Activated naive CD4-positive, alpha-beta T cell treated with Interleukin-2 at 50 U/mL for 16 hours (primary cell): Measurements from ENCODE around the gene PSMB5.

Source experiments
- DNase-seq: peaks from one replicate; pipeline ENCODE4 v3.0.0-alpha.2; 2020

PSMB5 gene

DNA sequence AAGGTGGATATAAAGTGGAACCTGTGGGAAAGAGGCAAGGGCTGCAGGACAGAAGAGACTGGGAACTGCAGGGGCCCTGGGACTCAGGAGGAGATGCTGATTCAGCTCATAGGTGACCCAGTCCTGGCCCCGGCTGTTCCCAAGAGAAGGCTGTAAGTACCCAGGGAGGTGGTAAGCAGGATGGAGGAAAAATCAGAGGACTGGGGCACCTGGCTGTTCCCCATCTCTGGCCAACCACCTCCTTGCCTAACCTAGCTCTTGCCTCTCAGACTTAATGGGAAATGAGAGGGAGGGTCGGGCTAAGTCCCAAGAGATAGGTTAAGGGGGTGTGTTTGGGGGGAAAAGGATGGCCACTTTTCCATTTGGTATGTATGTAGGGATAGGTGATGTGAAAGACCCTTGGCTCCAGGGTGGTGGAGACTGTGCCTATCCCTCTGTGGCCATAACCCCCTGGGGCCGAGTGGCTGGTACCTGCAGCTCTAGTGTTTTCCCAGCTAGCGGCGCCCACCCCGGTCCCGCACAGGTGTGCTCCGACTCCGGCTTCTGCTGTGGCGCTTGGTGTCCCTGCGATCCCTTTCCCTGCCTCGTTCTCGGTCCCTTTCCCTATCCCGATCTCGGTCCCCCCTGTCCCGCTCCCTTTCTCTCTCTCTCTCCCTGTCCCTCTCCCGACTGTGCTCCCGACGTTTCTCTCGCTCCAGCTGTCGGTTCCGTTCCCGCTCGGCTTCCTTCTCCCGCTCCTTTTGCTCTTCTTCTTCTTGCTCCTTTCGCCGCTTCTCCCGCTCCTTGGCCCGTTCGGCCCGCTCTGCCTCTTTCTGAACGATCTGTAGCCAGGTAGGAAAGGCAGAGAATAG lies 24.2 kb upstream of the PSMB5 start:
- no peak for DNase-seq

DNA sequence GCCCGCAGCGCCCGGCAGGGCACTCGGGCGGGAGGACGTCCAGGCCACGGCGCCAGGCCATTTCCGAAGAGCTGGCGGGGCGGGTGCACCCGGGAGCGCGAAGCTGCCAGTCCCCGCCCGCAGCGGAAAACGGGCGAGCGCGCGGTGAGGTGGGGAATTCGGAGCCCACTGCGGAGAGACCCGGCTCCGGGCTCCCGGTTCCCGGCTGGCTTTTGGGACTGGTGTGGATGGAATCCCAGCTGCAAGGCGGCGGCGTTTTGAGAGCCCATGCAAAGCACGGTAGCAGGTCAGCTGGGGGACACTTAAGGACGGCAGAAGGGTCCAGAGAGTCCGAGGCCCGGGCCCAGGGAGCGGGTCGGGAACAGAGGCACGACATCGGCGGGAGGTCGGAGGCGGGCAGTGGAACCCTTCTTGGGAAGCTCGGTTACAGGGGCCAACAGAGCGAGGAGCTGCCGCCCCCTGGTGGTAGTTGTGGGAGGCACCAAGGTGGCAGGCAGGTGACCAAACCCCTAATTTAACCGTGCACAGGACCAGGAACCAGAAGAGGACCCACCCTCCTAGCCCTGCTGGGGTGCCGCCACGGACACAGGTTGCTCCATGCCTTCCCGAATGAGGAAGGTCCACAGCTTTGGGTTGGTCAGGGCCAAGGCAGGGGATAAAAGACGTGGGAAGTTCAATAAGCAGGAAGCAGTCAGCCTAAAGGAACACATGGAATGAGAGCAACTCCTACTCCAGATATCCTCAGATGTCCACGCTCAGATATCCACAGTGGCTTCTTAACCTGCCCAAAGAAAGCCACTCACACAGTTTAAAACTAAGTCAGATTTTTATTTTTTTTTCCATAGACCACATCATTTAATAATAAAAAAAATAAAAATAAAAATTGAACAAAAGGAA lies 23.3 kb upstream of the PSMB5 start:
- DNase-seq: peak; percentile 87

DNA sequence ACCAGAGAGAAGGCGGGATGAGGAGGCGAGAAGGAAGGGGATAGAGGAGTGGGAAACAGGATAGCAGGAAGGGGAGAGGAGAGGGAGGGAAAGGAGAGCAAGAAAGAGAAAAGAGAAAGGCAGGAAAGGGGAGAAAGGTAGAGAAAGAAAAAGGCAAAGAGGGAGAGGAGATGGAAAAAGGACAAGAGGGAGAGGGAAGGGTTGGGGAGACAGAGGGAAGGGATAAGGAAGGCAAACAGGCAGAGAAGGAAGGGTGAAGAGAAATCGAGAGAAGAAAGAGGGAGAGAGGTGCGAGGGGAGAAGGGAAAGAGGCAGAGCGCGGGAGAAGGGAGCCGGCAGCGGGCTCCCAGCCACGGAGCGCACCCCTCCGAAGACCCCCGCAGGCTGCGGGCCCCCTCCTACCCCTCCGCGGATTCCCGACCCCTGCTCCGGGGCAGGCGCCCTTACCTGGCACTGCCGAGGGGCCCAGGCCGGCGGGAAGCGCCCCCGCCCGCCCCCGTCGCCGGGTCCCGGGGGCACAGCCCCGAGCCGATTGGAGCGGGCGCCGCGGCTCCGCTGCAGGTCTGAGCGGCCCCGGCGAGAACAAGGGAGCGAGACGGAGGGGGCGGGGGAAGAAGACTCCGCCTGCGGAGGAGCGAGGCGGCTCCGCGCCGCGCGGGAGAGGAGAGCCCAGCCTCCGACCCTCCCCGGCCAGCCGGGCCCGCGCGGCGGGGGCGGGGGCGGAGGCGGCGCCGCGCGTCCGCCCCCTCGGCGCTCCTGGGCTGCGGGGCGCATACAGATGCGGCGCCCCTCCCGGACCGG lies 22.5 kb upstream of the PSMB5 start, which contains the start of gene CDH24:
Gene CDH24, minus strand, starts transcription at position 565 of the 801 bp plus-strand sequence. CDS start 1,787 bp downstream, outside the sequence.
- peak; percentile 75 for DNase-seq

- peak; percentile 75 for DNase-seq
Measured at GRCh38 chr14:23056145-23056955, 21.6 kb upstream of the PSMB5 start.

DNA sequence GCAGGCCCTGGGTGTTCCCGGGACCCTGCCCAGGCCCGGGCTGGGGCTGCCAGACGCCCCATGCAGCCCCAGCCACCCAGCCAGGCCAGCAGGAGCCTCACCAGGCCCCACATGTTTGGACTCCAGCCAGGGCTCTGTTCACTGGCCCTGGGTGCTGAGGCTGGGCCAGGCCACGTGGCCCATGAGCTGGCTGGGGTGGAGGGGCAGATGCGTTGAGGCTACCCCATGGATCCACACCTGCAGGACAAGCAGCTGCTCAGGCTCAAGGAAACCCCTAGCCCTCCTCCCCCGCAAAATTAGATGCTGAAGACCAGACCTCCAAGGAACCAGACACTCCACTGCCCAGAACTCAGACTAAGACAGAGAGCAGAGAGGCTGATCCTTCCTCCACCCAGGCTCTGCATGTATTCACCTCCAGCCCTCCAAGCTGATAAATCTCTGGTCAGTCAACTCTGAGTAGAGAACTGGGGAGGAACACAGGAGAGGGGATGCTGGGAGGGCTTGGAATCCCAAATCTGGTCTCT lies 21.0 kb upstream of the PSMB5 start:
- DNase-seq: no peak

DNA sequence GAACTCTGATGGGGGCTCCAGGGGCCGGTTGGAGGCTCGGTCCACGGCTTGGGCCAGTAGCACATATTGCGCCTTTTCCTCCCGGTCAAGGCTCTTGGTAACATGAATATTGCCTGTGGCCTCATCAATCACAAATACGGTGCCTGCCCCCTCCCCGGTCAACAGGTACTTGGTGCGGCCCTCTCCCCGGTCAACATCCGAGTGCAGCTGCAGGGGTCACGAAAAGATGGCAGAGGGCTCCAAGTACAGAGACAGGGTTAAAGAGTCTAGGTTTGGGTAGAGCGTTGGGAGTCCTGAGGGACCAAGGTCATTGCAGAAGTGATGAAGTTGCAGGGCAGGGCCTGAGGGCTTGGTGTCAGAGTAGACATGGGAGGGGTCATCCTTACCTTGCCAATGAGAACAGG lies 20.4 kb upstream of the PSMB5 start:
- DNase-seq: no peak

GRCh38 chr14:23054000-23054811 lies 19.5 kb upstream of the PSMB5 start:
- peak; percentile 22 for DNase-seq

DNA sequence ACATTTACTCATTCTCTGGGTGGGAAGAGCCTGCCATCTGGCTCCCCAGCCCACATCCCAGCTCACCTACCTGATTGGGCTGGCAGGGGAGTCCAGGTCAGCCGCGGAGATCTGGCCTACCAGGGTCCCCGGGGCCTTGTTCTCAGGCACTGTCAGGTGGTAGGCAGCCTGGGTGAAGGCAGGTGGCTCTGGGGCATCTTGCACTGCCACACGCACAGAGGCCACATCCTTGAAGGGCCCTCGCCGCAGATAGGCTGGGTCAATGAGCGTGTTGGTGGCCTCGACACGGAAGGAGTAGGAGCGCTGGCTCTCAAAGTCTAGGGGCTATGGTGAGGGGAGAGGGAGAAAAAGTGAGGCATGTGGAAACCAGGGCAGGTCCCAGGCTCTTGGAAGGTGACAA lies 18.7 kb upstream of the PSMB5 start:
- no peak for DNase-seq

DNA sequence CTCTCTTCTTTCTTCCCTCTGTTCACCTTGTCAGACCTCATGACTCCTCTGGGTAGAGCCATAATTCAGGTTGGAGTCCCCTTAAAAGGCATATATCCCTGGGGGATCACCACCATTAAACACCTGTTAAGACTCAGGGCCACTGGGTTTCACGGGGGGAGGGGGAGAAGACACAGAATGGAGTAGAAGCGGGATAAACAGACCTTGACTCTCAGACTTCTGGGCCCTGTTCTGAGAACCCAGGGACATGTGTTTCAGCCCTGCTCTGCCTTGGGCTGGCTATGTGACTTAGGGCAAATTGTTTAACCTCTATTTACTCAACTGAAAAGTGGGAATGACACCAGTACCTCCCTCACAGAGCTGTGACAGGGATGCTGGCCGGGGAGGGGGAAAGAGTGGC lies 18.0 kb upstream of the PSMB5 start:
- no peak for DNase-seq

GRCh38 chr14:23052182-23052623 lies 17.5 kb upstream of the PSMB5 start:
- no peak for DNase-seq

DNA sequence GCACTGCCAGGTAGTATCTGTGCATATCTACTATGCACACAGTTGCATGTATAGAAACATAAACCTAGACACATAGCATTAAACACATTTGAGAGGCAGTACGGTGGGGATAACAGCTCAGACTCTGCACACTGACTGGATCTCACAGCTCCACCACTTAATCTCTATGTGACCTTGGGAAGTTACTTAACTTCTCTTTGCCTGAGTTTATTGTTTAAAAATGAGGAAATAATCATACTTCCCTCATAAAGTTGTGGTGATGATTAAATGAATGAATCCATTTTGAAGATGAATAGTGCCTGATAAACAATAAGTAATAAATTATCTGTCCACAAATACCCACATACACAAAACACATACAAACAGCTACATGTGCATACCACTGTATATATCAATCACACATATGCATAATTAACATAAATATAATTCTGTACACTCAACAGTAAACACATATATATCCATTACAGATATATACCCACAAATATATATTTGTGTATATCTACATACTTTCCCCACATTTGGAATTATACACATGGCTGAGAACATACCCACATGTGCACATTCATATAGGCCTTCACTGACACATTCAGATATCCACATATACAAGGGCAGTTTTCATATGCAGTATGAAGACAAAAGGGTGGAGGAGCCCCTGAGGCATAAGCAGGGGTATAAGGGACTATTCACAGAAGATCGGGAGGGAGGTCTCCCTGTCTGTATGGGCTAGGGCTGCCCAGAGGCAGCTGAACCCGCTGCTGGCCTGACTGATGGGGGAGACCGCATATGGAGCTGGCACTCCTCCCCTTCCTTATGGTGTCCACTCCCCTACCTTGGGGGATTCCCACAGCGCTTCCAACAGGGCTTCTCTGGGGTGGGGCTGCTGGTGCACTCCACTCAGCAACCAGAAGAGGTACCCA lies 16.7 kb upstream of the PSMB5 start:
- no peak for DNase-seq

GRCh38 chr14:23049011-23049410 lies 14.3 kb upstream of the PSMB5 start:
- DNase-seq: no peak

GRCh38 chr14:23047751-23048693 lies 13.3 kb upstream of the PSMB5 start:
- DNase-seq: no peak

GRCh38 chr14:23047034-23047634 lies 12.4 kb upstream of the PSMB5 start:
- DNase-seq: no peak

DNA sequence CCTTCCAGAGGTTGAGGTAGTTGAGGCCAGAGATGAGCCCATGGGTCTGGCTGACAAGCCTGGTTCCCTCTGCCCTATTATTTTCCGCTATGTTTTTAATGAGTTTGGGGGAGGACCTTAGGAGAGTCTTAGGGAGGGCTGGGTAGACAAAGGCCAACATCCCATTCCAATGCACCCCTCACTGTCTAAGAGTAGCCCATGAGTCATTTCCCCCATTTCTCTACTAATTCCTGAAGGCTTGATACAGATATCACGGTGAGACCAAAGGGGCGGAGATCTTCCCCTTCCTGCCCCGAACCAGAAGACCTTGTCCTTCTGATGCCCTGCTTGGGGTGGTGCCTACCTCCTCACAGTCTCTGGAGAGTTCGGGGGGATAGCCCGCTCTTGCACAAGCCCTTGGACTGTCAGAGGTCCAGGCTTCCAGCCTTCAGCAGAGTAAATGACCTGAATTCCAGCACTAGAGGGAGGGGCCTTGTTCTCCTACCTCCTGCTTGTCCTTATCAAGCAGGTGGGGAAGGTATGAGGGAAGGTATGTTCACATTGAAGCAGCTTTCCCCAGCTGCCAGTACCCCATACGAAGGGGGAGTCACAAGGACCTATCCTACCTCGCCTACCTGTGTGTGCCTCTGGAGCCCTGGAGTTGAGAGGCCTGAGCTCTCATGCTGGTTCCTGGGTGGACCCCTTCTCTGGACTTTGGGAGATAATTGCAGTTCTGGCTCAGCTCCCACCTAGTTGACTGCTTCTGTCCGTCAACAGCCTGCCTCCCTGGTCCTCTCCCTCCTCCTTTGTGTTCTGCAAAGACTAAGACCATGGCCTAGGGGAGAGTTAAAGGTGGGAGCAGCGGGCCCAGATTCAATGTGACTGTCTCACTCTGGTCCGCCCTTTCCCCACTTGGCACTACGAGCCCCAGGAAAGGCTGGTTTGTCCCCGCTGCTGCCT lies 11.0 kb upstream of the PSMB5 start:
- no peak for DNase-seq

DNA sequence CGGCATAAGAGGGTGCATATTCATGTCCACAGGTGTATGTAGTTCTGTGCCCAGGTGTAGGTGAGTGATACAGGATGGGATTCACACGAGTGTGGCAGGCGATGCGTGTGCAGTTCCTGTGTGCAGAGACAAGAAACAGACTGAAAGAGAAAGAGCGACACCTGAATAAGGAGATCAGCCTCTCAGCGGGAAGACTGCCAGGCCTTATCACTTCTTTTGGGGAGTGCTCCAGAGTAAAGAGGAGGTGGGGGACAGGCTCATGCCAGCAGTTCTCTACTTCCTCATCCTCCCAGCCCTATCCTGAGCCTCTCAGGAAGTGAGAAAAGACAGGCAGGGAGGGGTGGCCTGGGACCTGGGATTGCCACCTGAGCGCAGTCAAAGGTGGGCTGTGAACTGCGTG lies 10.1 kb upstream of the PSMB5 start:
- DNase-seq: no peak

- DNase-seq: no peak
Measured at GRCh38 chr14:23043754-23044153, 9.1 kb upstream of the PSMB5 start.
